T-helper 1 cell treated with Interleukin-12 subunit alpha and Interleukin-12 subunit beta and Interleukin-4 antibody, amounts not matched to agents 30 ng/mL and 1 ng/mL, for 36 hours (primary cell): ENCODE measurements around the gene SNRPD2. TPM values are rescaled to one million over a fixed set of nuclear protein-coding genes. Genes with fewer than 3 reads are reported as not detected.
"Not testable (repeated sequence)": the region's sequence is repeated elsewhere in the genome, so short reads cannot be mapped to it uniquely, and the experiment has no call there.

Experiments
- intact Hi-C: fragments of 100-400 bp; cut with micrococcal nuclease; formaldehyde crosslinking; loops from one replicate; pipeline ENCODE4 v1.15.1; 2024
- total RNA-seq: library from RNA; stranded (reverse); gene quantifications from 2 replicates; pipeline ENCODE4 v1.2.3, GENCODE V29; 2022

SNRPD2 gene
- total RNA-seq, 1 donor from 2014 or later: 509 TPM

GRCh38 chr19:45705710-45706415, 14.1 kb upstream of the SNRPD2 start:
- intact Hi-C loops: no loop called here

- intact Hi-C loops: no loop called here
These were observed 13.4 kb upstream of the SNRPD2 start for GRCh38 chr19:45705115-45705514.

- intact Hi-C loops: no loop called here
These were observed 9.9 kb upstream of the SNRPD2 start for GRCh38 chr19:45701676-45702075.

- intact Hi-C loops: loop anchor here (5.0 kb wide), 2 partner anchors 266 to 1354 kb away; partner anchors contain the start of gene TMEM160
These were observed 1.5 kb upstream of the SNRPD2 start for GRCh38 chr19:45693106-45693788.

- intact Hi-C loops: loop anchor here (1.0 to 5.0 kb wide), 15 partner anchors 11 to 1355 kb away; partner anchors contain the start of genes DMWD, FBXO46, IRF2BP1 and OPA3
These were observed 693 bp upstream of the SNRPD2 start, which contains the start of gene QPCTL for GRCh38 chr19:45692187-45693105. QPCTL (plus strand) TSS chr19:45692666; CDS start chr19:45692704, 38 bp downstream.

- intact Hi-C loops: no loop called here
These were observed 4.2 kb downstream of the SNRPD2 start for GRCh38 chr19:45687599-45687998.

GRCh38 chr19:45685045-45685444, 6.7 kb downstream of the SNRPD2 start:
- intact Hi-C loops: not testable (repeated sequence)

- intact Hi-C loops: no loop called here
These were observed 8.8 kb downstream of the SNRPD2 start for GRCh38 chr19:45682908-45683307.

GRCh38 chr19:45682117-45682516, 9.6 kb downstream of the SNRPD2 start:
- intact Hi-C loops: no loop called here

GRCh38 chr19:45681391-45682015, 10.2 kb downstream of the SNRPD2 start:
- intact Hi-C loops: loop anchor here (1.0 kb wide), 4 partner anchors 11 to 158 kb away; partner anchors contain the start of gene QPCTL

GRCh38 chr19:45677351-45678230, 14.2 kb downstream of the SNRPD2 start:
- intact Hi-C loops: loop anchor here (1.0 to 2.0 kb wide), 5 partner anchors 8 to 93 kb away; partner anchors contain the start of genes OPA3 and QPCTL

GRCh38 chr19:45676851-45677263, 14.9 kb downstream of the SNRPD2 start:
- intact Hi-C loops: loop anchor here (1.0 to 2.0 kb wide), 5 partner anchors 8 to 92 kb away; partner anchors contain the start of genes OPA3 and QPCTL

- intact Hi-C loops: no loop called here
These were observed 16.8 kb downstream of the SNRPD2 start for GRCh38 chr19:45674946-45675345.

- intact Hi-C loops: loop anchor here (1.0 kb wide), 1 partner anchor 26 kb away; no protein-coding TSS in a partner anchor
These were observed 20.9 kb downstream of the SNRPD2 start for GRCh38 chr19:45670670-45671453.

- intact Hi-C loops: loop anchor here (1.0 kb wide), 1 partner anchor 22 kb away; no protein-coding TSS in a partner anchor
These were observed 23.3 kb downstream of the SNRPD2 start for GRCh38 chr19:45668342-45668871.

GRCh38 chr19:45667620-45668341, 24.0 kb downstream of the SNRPD2 start, which contains the start of gene GIPR:
GIPR (plus strand) TSS chr19:45668221; CDS start chr19:45669521, 1,300 bp downstream.
- intact Hi-C loops: loop anchor here (1.0 kb wide), 1 partner anchor 21 kb away; no protein-coding TSS in a partner anchor

GRCh38 chr19:45664575-45664974, 27.2 kb downstream of the SNRPD2 start:
- intact Hi-C loops: no loop called here

GRCh38 chr19:45663800-45664199, 28.0 kb downstream of the SNRPD2 start:
- intact Hi-C loops: no loop called here
